GM19351 (cell line): ENCODE measurements around the gene FIBCD1.

ENCODE experiments used
- ATAC-seq: cut with Tn5 transposase; IDR thresholded peaks from one replicate; pipeline ENCODE4 v1.9.1; 2021; ENCODE audit warnings: mild to moderate bottlenecking, moderate library complexity; ENCODE audit not compliant: unreplicated experiment

The FIBCD1 gene

GRCh38 chr9:130938652-130939404 lies at the start of gene FIBCD1:
TSS of gene FIBCD1 (minus strand) at chr9:130939247. CDS start at chr9:130938607, 640 bp downstream.
- ATAC-seq, result no peak

- ATAC-seq, result no peak
Observed at GRCh38 chr9:130988400-130988747, 49.3 kb upstream of the FIBCD1 start.

- ATAC-seq, result no peak
Observed at GRCh38 chr9:130987738-130988399, 48.8 kb upstream of the FIBCD1 start.

- ATAC-seq, result no peak
Observed at GRCh38 chr9:130987054-130987453, 48.0 kb upstream of the FIBCD1 start.

- no peak for ATAC-seq
Observed at GRCh38 chr9:130986356-130986965, 47.4 kb upstream of the FIBCD1 start.

- ATAC-seq, result no peak
Observed at GRCh38 chr9:130985606-130986162, 46.6 kb upstream of the FIBCD1 start.

GRCh38 chr9:130985029-130985428 lies 46.0 kb upstream of the FIBCD1 start:
- no peak for ATAC-seq

GRCh38 chr9:130984521-130984920 lies 45.5 kb upstream of the FIBCD1 start:
- no peak for ATAC-seq

GRCh38 chr9:130983970-130984369 lies 44.9 kb upstream of the FIBCD1 start:
- ATAC-seq, result no peak

- ATAC-seq, result no peak
Observed at GRCh38 chr9:130983359-130983670, 44.3 kb upstream of the FIBCD1 start.

- ATAC-seq, result no peak
Observed at GRCh38 chr9:130982636-130983358, 43.8 kb upstream of the FIBCD1 start.

- ATAC-seq, result no peak
Observed at GRCh38 chr9:130981756-130982137, 42.7 kb upstream of the FIBCD1 start.

GRCh38 chr9:130981002-130981755 lies 42.1 kb upstream of the FIBCD1 start:
- ATAC-seq, result no peak

- no peak for ATAC-seq
Observed at GRCh38 chr9:130980526-130980925, 41.5 kb upstream of the FIBCD1 start.

GRCh38 chr9:130979591-130980385 lies 40.7 kb upstream of the FIBCD1 start:
- ATAC-seq, result no peak

- ATAC-seq, result no peak
Observed at GRCh38 chr9:130977811-130978221, 38.8 kb upstream of the FIBCD1 start.

- ATAC-seq, result no peak
Observed at GRCh38 chr9:130975932-130976841, 37.1 kb upstream of the FIBCD1 start.

- no peak for ATAC-seq
Observed at GRCh38 chr9:130975156-130975555, 36.1 kb upstream of the FIBCD1 start.

GRCh38 chr9:130974697-130975096 lies 35.6 kb upstream of the FIBCD1 start:
- ATAC-seq, result no peak
